SK-N-MC (cell line): ENCODE measurements around the gene MRPL27.

ENCODE experiments used
- DNase-seq: peaks from one replicate; pipeline ENCODE4 v3.0.0-alpha.2; 2011; ENCODE audit warnings: low read depth, low spot score
- H3K27ac ChIP-seq: fragments of 200-600 bp; sonication (generic); 2 replicates; pipeline ENCODE4 v1.5.1; 2016; ENCODE audit warnings: mixed run types
- H3K36me3 ChIP-seq: fragments of 200-600 bp; sonication (generic); 2 replicates; pipeline ENCODE4 v1.6.1; 2017; ENCODE audit warnings: antibody characterized with exemption, low read length, mixed read lengths; ENCODE audit not compliant: insufficient read depth
- H3K4me3 ChIP-seq: fragments of 200-600 bp; sonication (generic); 2 replicates; pipeline ENCODE4 v1.5.1; 2016
- H3K9ac ChIP-seq: fragments of 200-600 bp; sonication (generic); 2 replicates; pipeline ENCODE4 v1.8.0; 2017; ENCODE audit warnings: mixed run types, mixed read lengths; ENCODE audit not compliant: insufficient read length
- H3K9me3 ChIP-seq: fragments of 200-600 bp; sonication (generic); 2 replicates; pipeline ENCODE4 v1.6.1; 2017; ENCODE audit warnings: low read depth, mild to moderate bottlenecking, antibody characterized with exemption, low read length, moderate library complexity, mixed read lengths
- EZH2 ChIP-seq: fragments of 200-600 bp; sonication (generic); IDR thresholded peaks from one replicate; pipeline ENCODE4 v1.6.1; 2017; ENCODE audit warnings: antibody characterized with exemption
- FOXP2 ChIP-seq: optimal IDR thresholded peaks from 2 replicates; pipeline ENCODE3; 2011; ENCODE audit warnings: mild to moderate bottlenecking, moderate library complexity; ENCODE audit not compliant: insufficient read depth; ENCODE audit errors: extremely low read length, control extremely low read depth
- POLR2AphosphoS5 ChIP-seq: IDR thresholded peaks from 2 replicates; pipeline ENCODE4 v1.6.1; 2012; ENCODE audit warnings: mild to moderate bottlenecking, low read depth, low read length, borderline replicate concordance

The MRPL27 gene

DNA sequence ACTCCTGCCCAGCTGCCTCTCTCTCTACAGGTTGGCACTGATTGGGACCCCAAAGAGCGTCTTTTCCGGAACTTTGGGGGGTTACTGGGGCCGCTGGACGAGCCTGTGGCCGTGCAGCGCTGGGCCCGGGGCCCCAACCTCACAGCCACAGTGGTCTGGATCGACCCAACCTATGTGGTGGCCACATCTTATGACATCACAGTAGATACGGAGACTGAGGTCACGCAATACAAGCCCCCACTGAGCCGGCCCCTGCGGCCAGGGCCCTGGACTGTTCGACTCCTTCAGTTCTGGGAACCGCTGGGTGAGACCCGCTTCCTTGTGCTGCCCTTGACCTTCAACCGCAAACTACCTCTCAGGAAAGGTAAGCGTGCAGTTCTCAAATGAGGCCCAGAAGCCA is 14.8 kb downstream of the MRPL27 start:
- no peak for DNase-seq
- Histone ChIP-seq H3K9me3 (no peaks in the 10 kb centered on the region), H3K4me3 (no peak overlapping the region), H3K27ac (no peak overlapping the region), H3K36me3 (peaks cover 37% of the 10 kb centered on the region), H3K9ac (no peak overlapping the region)
- no peak for TF ChIP-seq POLR2AphosphoS5
- TF ChIP-seq FOXP2 = no peak
- TF ChIP-seq EZH2 = no peak

DNA sequence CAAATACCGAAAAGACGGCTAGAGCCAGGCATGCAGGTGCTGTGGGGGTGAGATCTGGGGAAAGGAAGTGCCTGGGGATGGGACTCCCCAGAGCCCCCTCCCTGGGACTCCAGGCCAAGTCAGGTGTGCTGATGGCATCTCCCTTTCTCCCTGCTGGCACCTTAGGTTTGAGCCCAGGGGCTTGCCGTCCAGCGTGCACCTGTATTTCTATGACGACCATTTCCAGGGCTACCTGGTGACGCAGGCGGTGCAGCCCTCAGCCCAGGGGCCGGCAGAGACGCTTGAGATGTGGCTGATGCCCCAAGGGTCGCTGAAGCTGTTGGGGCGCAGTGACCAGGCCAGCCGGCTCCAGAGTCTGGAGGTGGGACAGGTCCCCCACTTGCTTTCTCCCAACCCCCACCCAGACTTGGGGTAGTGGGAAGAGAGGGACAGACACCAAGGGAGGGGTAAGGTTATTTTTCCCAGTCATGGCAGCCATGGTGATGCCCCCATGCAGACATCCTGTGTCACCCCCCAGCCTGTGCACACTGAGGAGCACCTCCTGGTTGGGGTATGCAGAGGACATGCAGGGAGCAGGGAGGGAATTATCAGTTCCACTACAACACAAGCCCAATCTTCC is 16.0 kb downstream of the MRPL27 start:
- DNase-seq = no peak
- Histone ChIP-seq H3K4me3 (no peak overlapping the region), H3K9ac (no peak overlapping the region), H3K36me3 (peaks cover 37% of the 10 kb centered on the region), H3K27ac (no peak overlapping the region), H3K9me3 (no peaks in the 10 kb centered on the region)
- no peak for TF ChIP-seq POLR2AphosphoS5
- TF ChIP-seq EZH2 = no peak
- no peak for TF ChIP-seq FOXP2

GRCh38 chr17:50356418-50356817 is 16.6 kb downstream of the MRPL27 start:
- Histone ChIP-seq H3K27ac (no peak overlapping the region), H3K9ac (no peak overlapping the region), H3K36me3 (peaks cover 37% of the 10 kb centered on the region), H3K4me3 (no peak overlapping the region), H3K9me3 (no peaks in the 10 kb centered on the region)
- no peak for DNase-seq
- TF ChIP-seq EZH2 = no peak
- no peak for TF ChIP-seq FOXP2
- TF ChIP-seq POLR2AphosphoS5 = no peak

DNA sequence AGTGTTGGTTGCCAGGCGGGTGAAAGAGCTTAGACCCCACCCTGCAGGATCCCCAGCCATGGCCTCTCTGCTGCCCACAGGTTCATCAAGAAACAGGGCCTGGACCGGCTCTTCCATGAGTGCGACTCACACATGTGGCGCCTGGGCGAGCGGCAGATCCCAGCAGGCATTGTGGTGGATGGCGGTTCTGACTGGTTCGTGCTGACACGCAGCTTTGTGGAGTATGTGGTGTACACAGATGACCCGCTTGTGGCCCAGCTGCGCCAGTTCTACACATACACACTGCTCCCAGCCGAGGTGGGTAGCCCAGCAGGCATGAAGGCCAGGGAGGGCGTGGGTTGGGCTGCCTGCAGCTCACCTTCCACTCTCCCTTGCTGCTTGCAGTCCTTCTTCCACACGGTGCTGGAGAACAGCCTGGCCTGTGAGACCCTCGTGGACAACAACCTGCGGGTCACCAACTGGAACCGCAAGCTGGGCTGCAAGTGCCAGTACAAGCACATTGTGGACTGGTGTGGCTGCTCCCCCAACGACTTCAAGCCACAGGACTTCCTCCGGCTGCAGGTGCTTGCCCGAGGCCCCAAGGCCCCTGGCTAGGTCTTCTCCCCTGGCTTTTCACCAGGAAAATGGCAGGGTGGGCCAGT is 17.2 kb downstream of the MRPL27 start:
- Histone ChIP-seq H3K4me3 (no peak overlapping the region), H3K27ac (no peak overlapping the region), H3K9me3 (no peaks in the 10 kb centered on the region), H3K36me3 (peaks cover 37% of the 10 kb centered on the region), H3K9ac (no peak overlapping the region)
- no peak for TF ChIP-seq FOXP2
- no peak for TF ChIP-seq POLR2AphosphoS5
- no peak for TF ChIP-seq EZH2
- DNase-seq = no peak

DNA sequence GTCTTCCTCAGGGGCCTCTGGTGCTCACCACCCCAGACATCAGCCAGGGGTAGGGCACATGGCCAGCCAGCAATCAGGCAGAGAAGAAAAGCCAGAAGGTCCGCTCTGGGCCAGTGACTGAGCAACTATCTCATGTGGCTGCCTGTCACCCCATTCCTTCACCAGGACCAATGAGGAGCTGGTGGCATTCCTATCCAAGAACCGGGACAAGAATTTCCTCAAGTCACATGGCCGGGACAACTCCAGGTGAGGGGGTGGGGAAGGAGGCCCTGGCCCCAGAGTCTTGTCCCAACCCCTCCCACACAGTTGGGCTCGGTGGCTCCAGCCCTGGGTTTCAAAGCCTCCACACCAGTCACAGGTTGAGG is 17.7 kb downstream of the MRPL27 start:
- no peak overlapping the region for H3K9ac ChIP-seq
- no peaks in the 10 kb centered on the region for H3K9me3 ChIP-seq
- no peak overlapping the region for H3K4me3 ChIP-seq
- TF ChIP-seq POLR2AphosphoS5 (no peak), FOXP2 (no peak), EZH2 (no peak)
- H3K36me3 ChIP-seq = peaks cover 37% of the 10 kb centered on the region
- no peak for DNase-seq
- H3K27ac ChIP-seq = no peak overlapping the region

GRCh38 chr17:50354776-50355175 is 18.2 kb downstream of the MRPL27 start:
- no peak overlapping the region for H3K27ac ChIP-seq

DNA sequence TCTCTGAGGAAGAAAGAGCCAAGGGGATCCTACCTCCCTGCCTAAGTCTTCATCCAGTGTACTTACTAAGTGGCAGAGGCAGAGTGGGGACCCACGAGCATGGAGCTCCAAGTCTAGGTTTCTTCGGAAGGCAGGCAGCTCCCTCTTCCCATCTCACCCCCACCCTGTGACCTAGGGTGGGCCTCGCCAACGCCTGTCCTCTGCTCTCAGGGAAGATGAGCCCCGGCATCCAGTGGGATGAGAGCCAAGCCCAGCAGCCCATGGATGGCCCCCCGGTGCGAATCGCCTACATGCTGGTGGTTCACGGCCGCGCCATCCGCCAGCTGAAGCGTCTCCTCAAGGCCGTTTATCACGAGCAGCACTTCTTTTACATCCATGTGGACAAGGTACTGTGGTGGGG is 18.8 kb downstream of the MRPL27 start:
- no peak for DNase-seq
- Histone ChIP-seq H3K4me3 (no peak overlapping the region), H3K36me3 (peaks cover 37% of the 10 kb centered on the region), H3K9me3 (no peaks in the 10 kb centered on the region), H3K27ac (no peak overlapping the region), H3K9ac (no peak overlapping the region)
- no peak for TF ChIP-seq FOXP2
- no peak for TF ChIP-seq EZH2
- TF ChIP-seq POLR2AphosphoS5 = no peak

More at GRCh38 chr17:50354776-50355175, 18.2 kb downstream of the MRPL27 start:
- no peak overlapping the region for H3K9ac ChIP-seq
- H3K9me3 ChIP-seq = no peaks in the 10 kb centered on the region
- H3K4me3 ChIP-seq = no peak overlapping the region
- no peak for DNase-seq
- no peak for TF ChIP-seq EZH2
- no peak for TF ChIP-seq POLR2AphosphoS5
- no peak for TF ChIP-seq FOXP2
- H3K36me3 ChIP-seq = peaks cover 37% of the 10 kb centered on the region

DNA sequence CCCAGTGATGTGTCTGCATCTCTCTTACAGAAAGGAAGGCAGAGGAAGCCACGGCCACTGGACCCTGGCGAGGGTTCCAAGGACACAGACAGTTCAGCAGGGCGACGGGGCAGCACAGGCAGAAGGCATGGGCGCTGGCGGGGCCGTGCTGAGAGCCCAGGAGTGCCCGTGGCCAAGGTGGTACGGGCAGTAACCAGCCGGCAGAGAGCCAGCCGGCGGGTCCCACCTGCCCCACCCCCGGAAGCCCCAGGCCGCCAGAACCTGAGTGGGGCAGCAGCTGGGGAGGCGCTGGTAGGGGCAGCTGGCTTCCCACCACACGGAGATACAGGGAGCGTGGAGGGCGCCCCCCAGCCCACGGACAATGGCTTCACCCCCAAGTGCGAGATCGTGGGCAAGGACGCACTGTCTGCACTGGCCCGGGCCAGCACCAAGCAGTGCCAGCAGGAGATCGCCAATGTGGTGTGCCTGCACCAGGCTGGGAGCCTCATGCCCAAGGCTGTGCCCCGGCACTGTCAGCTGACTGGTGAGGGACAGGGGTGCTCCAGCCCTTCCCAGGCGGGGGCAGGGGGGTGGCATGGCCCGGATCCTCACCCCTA is 19.3 kb downstream of the MRPL27 start:
- TF ChIP-seq POLR2AphosphoS5 = no peak
- TF ChIP-seq FOXP2 = no peak
- no peak for TF ChIP-seq EZH2
- Histone ChIP-seq H3K27ac (no peak overlapping the region), H3K4me3 (no peak overlapping the region), H3K9me3 (no peaks in the 10 kb centered on the region), H3K36me3 (peaks cover 32% of the 10 kb centered on the region), H3K9ac (no peak overlapping the region)
- no peak for DNase-seq
